WI38 (cell line): ENCODE results near the gene ARL1.
A peak's percentile ranks its signal among the peaks of the same experiment; 100 is the strongest.
"Not testable (repeated sequence)": the region's sequence is repeated elsewhere in the genome, so short reads cannot be mapped to it uniquely, and the experiment has no call there.

Experiments
- H3K4me3 ChIP-seq: 2 replicates; pipeline ENCODE4 v1.5.1; 2011; ENCODE audit warnings: low read depth, mild to moderate bottlenecking, control low read depth, low read length
- TF ChIP-seq, protein P1 (sequence below): IDR thresholded peaks from 2 replicates; pipeline ENCODE4 v1.5.1; 2012; ENCODE audit warnings: low read depth, mild to moderate bottlenecking, control low read depth, low read length

Gene ARL1

DNA sequence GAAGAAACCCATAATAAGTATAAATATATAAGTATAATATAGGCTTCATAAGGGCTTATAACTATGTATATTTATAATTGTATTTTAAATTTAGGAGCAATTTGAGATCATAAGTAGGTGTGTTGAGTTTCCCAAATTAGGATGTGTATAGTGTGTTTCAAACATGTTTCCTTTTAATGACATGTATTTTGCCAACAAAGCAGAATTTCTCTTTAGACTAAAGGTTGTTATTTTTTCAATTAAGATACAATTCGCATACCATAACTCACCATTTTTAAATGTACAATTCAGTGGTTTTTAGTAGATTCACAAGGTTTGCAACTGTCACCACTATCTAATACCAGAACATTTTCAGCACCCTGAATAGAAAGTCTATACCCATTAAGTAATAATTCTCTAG lies 7.7 kb upstream of the ARL1 start:
- H3K4me3 ChIP-seq: no peak overlapping the region
- TF ChIP-seq, protein P1, sequence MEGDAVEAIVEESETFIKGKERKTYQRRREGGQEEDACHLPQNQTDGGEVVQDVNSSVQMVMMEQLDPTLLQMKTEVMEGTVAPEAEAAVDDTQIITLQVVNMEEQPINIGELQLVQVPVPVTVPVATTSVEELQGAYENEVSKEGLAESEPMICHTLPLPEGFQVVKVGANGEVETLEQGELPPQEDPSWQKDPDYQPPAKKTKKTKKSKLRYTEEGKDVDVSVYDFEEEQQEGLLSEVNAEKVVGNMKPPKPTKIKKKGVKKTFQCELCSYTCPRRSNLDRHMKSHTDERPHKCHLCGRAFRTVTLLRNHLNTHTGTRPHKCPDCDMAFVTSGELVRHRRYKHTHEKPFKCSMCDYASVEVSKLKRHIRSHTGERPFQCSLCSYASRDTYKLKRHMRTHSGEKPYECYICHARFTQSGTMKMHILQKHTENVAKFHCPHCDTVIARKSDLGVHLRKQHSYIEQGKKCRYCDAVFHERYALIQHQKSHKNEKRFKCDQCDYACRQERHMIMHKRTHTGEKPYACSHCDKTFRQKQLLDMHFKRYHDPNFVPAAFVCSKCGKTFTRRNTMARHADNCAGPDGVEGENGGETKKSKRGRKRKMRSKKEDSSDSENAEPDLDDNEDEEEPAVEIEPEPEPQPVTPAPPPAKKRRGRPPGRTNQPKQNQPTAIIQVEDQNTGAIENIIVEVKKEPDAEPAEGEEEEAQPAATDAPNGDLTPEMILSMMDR: no peak

DNA sequence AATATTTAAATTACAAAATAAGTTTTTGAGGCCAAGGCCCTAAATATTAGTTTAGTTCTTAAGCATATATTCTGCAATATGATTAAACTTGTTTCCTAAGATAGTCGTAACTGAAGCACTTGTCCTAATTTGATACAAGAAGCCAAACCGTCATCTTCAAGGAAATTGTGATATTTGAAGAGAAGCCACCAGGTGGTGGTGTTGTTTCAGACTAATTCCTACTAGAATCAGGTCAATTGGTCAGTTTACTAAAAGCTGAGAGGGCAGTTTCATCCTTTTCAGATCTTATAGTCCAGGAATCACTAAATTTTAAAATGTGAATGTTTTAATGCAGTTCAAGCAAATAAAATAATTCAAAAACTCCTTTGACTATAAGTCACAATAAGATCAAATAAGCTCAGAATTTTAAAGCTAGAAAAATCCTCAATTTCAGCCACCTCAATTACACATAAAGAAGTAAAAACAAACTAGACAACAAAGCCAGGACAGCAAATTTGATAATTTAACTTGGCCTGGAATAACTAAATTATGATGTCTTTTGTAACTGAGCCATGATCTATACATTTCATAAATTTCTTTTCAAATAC lies 7.1 kb upstream of the ARL1 start:
- TF ChIP-seq, protein P1: peak; percentile 21; the same call in 1 of the 2 replicates
- H3K4me3 ChIP-seq: no peak overlapping the region

DNA sequence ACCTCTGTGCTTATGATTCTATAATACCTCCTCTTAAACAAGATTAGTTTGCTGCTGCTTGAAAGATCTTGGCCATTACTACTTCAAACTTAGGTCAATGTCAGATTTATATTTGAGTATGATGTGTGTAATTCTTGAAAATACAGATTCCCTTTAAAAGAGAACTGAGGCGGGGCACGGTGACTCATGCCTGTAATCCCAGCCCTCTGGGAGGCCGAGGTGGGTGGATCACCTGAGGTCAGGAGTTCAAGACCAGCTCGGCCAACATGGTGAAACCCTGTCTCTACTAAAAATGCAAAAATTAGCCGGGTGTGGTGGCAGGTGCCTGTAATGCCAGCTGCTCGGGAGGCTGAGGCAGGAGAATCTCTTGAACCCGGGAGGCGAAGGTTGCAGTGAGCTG lies 2.6 kb upstream of the ARL1 start:
- not testable (repeated sequence) for H3K4me3 ChIP-seq

DNA sequence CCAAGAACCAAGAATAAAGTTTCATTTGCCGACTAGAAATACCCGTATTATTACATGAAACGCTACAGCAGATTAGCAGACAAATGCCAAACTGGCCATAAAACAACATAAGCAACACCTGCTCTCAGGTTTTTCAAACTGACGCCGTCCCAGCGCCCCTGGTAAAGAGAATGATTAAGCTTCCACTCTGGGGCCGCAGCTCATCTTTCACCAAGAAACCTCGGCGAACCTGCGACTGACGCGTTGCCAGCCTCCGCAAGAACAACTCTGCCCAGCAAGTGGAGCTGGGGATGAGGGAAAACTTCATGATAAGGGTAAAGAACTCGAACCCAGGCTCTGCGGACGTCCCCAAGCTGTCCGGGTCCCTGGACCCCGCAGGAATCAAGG lies 530 bp downstream of the ARL1 start:
- TF ChIP-seq, protein P1: no peak
- peak overlapping the region; percentile 92 for H3K4me3 ChIP-seq

DNA sequence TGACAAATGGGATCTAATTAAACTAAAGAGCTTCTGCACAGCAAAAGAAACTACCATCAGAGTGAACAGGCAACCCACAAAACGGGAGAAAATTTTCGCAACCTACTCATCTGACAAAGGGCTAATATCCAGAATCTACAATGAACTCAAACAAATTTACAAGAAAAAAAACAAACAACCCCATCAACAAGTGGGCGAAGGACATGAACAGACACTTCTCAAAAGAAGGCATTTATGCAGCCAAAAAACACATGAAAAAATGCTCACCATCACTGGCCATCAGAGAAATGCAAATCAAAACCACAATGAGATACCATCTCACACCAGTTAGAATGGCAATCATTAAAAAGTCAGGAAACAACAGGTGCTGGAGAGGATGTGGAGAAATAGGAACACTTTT lies 16.4 kb downstream of the ARL1 start:
- H3K4me3 ChIP-seq: not testable (repeated sequence)

DNA sequence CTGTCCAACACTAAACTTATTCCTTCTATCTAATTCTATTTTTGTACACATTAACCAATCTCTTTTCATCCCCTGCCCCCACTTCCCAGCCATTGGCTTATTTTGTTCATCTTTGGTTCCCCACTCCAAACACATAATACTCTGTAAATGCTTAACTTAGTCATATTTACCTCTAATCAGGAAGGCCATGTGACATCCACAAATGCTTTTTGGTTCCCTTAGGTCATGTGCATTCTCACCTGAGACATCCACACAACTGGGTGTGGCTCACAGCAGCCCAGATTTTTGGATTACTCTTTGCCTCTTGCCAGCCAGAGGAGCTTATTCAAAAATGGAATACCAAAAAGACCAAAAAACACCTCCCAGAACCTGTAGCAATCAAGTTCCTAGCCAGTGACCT lies 28.4 kb downstream of the ARL1 start:
- TF ChIP-seq, protein P1: no peak

DNA sequence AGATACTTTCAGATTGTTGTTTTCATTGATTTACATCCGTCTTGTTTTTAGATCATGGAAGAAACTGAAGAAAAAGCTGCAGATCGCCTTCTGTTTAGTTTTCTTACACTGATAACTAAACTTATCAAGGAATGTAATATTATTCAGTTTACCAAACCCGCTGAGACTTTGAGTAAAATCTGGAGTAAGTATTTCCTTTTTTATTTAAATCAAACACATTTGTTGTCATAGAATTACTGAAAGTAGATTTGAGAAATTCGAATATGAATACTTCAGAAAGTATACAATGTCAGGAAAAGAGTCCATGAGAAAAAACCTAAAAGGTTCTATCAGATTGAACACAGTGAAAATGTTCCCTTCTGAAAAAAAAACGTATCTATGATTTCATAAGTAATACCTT lies 32.0 kb downstream of the ARL1 start:
- TF ChIP-seq, protein P1: no peak

More for the DNA sequence above, 28.4 kb downstream of the ARL1 start:
- H3K4me3 ChIP-seq: no peak overlapping the region

DNA sequence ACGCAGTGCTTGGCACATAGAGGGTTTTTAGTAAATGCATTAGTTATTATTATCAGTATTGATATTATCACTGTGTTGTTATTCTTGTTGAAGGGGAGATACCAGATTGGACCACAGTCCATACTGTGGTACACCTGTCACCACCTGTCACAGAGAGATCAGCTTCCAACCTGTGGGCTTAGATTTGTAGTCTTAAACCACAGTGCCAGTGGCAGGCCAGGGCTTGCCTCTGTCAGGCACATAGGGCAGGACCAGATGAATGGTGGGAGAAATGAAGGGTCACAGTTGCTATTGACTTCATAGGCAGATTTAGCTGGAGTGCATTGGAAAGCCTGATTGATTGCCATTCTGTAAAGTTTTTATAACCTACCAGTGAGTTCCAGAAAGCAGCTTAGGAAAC lies 35.1 kb downstream of the ARL1 start:
- TF ChIP-seq, protein P1: no peak
- H3K4me3 ChIP-seq: no peak overlapping the region

More for the DNA sequence above, 32.0 kb downstream of the ARL1 start:
- no peak overlapping the region for H3K4me3 ChIP-seq
